HuH-7.5 (cell line): ENCODE results near the gene UBXN2A.
"Not testable (repeated sequence)": the region's sequence is repeated elsewhere in the genome, so short reads cannot be mapped to it uniquely, and the experiment has no call there.

Experiments used
- DNase-seq: peaks from one replicate; pipeline ENCODE4 v3.0.0; 2011; ENCODE audit warnings: low spot score

Gene UBXN2A

DNA sequence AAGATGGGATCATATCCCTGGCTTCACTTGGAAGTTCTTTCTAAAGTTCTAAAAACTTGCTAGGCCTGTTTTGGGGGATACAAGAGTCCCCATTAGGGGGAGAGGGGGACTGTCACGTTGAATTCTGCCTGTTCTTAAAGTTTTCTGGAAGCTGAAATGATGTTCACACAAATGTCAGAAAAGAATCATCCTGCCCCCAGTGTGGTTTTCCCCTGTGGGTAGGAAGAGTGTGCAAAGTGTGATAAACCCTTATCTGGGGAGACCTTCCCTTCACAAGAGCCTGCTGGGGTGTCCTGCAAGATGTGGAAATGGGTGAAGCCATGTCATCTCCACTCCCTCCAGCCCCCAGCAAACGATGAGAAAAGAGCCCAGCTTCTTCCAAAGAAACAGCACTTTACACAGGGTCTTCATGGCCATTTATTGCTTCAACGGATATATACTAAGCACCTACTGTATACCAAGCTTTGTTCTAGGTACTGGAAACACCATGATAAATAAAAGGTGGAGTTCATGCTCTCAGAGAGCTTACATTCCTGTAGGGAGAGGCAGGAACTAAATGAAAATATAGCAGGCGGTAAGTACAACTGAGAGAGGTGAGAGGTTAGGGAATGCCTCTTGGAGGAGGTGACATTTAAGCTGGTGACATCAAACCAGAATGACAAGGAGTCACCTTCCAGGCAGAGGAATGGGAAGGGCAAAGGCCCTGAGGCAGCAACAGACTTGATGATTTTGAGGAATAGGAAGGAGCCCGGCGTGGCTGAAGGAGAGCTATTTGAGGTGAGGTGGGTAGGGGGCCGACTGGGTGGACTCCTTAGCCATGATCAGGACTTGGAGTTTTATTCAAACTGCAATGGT lies 71.2 kb downstream of the UBXN2A start:
- no peak for DNase-seq

DNA sequence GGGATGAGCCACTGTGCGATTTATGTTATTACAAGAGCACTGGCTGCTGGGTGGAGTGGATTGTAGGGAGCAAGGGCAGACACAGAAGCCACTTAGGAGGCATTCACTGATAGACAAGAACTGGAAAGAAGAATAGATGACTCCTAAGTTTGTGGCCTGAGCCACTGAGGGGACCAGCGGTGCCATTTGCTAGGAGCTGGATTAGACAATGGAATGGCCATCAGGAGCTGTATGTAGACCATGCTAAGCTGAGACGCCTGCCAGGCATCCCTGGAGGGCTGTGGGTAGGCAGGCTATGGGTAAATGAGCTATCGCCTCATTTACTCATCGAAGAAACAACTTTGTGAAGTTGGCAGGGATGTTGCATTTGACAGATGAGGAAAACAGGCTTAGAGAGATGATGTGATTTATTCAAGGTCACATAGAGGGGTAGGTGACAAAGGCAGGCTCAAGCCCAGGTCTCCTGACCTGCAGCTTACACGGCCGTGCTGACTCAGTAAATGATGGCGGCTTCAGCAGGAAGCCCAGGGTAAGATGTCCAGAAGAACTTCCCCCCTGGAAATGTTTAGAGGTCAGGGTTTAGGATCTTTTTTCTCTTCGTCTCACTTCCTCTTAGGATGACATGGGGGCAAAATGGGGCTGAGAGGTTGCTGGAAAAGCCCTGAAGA lies 72.4 kb downstream of the UBXN2A start:
- no peak for DNase-seq

DNA sequence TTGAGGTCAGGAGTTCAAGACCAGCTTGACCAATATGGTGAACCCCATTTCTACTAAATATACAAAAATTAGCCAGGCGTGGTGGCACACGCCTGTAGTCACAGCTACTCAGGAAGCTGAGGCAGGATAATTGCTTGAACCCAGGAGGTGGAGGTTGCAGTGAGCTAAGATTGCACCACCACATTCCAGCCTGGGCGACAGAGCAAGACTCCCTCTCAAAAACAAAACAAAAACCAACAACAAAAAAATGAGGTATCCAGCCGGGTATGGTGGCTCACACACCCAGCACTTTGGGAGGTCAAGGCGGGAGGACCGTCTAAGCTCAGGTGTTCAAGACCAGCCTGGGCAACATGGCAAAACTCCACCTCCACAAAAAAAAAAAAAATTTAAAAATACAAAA lies 74.6 kb downstream of the UBXN2A start:
- not testable (repeated sequence) for DNase-seq

DNA sequence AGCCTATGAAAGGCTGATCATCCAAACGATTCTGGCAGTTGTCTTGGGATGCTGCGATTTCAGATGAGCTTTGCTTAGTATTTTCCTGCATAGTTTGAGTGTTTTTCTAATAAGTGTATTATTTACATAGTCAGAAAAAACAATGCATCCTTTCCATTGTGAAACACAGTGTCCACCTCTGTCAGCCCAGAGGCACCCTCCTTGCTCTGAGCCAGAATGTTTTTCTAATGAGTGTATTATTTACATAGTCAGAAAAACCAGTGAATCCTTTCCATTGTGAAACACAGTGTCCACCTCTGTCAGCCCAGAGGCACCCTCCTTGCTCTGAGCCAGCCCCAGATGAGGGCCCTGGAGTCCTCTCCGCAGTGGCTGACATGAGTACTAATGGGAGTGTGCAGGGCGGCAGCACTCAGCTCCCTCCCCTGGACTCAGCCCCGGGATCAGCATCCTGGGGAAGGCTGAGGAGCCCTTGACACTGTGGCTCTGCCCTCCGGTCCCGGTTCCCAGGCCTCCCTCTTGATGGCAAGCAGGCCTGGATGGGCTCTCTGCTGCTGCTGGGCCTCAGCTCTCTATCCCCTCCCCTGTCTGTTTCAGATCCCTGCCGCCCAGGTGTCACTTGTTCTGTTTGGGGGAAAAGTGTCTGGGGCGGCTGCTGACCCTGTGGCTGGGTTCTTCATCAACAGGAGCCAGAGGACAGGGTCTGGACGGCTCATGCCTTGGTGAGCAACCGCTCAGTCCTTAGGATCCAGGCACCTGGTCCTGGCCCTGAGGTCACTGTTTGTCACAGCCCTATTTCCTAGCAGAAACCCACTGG lies 75.5 kb downstream of the UBXN2A start:
- peak; percentile 72 for DNase-seq

DNA sequence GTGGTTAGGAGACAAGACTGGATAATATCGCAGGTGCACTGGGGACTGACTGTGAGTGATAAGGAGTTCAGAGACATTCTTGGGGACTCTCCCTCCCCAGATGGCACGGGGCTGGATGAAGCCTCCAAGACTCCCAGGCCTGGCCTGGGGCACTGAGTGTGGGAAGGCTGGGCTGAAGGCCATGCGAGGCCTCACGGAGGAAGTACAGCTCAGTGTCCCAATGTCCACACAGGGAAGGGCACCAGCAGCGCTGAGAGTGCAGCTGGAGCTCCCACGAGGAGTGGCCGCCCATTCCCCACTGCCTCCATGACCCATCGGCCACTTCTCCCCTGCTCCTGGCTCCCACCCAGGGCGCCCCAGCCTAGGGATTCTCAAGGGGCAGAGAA lies 76.1 kb downstream of the UBXN2A start:
- no peak for DNase-seq

DNA sequence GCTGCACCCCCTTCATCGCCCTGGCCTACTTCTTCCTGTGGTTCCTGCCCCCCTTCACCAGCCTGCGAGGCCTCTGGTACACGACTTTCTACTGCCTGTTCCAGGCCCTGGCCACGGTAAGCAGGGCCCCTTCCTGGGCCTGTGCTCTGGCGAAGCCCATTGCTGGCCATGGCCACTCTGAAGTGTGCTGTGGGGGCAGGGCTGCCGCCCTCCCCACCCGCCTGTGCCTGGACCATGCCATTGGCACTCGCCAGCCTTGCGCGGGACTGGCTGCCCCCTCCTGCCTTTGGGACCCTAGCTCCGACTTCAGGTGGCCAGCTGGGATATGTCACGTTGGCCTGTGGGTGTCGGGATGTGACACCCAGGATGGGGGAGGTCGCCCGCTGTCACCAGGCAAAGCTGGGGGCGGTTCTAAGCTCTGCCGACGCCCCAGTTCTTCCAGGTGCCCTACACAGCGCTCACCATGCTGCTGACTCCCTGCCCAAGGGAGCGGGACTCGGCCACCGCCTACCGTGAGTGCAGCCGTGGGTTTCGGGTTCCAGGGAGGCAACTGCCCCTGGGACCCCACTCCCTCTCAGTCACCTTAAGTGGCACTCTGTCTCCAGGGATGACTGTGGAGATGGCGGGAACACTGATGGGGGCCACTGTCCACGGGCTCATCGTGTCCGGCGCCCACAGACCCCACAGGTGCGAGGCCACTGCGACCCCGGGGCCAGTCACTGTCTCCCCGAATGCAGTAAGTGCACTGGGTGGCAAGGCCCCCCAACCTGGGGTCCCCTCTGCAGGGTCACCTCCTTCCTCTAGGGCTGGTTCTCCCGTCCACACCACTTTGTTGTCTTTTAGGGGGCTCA lies 76.8 kb downstream of the UBXN2A start:
- DNase-seq = no peak

DNA sequence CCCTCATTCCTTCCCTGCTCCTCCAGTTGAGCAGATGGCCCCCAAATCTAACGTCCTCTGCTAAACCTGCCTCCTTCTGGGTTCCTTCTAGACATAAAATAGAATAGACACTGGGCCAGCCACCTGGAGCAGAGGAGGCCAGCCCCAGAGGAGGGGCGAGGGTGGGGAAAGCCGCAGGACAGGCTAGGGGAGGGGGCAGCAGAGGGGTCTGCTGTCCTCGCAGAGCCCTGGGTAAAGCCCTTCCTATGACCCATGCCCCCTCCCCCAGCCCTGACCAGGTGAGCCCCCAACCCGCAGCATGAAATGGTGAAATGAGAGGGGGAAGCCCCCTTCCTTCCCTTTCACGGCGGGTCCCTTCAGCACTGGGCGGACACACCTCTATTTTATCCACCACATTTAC lies 77.4 kb downstream of the UBXN2A start:
- no peak for DNase-seq

DNA sequence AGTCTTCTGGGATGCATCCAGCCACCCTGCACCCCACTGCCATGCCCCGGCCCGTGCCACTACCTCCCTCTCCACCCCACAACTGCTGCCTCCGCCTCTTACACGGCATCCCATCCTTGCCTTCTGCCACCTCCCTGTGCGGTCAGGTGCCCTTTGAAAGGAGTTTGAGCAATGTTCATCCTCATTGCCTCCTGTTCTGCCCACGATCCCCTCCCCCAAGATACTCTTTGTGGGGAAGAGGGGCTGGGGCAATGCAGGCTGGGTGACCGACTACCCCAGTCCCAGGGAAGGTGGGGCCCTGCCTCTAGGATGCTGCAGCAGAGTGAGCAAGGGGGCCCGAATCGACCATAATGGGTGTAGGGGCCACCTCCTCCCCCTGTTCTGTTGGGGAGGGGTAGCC lies 78.0 kb downstream of the UBXN2A start:
- no peak for DNase-seq

DNA sequence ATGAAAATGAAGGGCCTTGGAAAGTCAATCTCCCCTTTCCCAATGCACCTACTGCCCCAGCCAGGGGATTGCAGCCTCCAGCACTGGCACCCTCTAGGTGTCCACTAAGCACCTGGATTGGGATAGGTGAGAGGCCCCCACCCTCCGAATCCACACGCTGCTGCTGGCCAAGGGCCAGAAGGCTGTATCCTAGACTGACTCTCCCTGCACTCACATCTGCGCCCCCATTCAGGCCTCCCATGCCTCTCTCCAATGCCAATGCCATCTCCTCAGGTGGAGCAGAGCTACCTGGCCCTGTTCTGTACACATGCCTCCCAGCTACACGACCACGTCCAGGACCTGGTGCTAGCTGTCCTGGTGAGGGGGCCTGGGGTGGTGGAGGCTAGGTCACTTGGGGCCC lies 79.5 kb downstream of the UBXN2A start:
- no peak for DNase-seq

DNA sequence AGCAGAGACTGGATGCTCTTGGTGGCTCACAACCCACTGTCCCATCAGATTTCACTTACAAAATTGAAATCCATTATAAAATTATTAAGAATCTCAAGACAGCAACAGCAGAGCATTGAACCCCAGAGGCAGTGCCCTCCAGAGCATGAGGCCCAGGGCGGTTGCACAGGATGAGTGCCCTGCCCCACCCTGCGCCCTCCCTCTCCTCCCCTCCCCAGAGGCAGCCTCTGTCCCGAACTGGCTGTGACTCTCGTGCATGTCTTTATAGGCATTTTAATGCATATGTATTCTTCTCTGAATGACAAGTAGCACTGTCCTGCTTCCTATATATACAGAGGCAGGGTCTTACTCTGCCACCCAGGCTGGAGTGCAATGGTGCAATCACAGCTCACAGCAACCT lies 80.0 kb downstream of the UBXN2A start:
- no peak for DNase-seq

DNA sequence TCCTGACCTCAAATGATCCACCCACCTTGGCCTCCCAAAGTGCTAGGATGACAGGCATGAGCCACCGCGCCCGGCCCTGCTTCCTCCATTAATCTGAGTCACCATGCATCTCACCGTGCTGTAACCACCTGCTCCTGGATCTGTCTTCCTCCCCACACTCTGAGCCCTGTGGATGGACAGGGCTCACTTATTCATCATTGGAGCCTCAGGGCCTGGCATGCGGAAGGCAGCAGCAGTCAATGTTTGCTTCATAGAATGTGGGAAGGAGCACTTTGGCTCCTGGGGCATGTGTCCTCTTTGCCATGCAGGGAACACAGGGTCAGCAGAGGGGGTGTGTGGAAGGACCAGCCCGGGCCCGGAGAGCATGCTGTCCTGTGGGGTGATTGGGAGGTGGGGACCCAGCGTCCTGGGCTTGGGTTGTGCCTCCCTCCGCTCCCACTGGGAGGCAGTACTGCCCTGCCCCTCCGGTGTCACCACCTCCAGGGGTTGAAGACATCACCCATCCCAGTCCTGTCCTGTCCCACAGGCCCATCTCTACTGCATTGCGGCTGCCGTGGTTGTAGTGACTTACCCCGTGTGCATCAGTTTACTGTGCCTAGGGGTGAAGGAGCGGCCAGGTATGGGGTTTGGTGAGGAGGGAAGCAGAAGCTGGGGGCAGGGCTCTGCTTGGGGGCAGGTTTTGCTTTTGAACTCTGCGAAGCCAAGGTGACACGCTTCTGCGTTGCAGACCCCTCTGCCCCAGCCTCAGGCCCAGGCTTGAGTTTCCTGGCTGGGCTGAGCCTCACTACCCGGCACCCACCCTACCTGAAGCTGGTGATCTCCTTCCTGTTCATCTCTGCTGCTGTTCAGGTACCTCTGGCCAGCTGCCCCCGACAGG lies 81.1 kb downstream of the UBXN2A start:
- peak; percentile 63 for DNase-seq

DNA sequence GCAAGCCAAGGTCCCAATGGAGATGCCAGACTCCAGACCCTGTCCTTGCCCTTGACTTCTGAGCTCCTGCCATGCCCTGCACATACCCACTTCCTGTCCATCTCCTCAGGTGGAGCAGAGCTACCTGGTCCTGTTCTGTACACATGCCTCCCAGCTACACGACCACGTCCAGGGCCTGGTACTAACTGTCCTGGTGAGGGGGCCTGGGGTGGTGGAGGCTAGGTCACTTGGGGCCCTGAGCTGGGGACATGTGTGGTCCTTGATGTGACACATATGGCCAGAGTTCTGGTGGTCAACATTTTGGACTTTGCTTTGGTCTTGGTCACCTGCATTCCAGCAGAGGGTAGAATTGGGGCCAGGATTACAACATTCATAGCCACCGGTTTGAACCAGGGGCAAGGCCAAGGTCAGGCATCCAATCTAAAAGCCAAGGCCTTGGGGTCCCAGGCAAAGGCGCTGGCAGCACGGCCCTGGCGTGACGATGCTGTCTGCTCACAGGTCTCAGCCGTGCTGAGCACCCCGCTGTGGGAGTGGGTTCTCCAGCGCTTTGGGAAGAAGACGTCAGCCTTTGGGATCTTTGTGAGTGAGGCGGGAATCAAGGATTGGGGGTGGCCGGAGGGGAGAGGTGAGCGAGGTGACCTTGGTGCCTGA lies 82.2 kb downstream of the UBXN2A start:
- no peak for DNase-seq

DNA sequence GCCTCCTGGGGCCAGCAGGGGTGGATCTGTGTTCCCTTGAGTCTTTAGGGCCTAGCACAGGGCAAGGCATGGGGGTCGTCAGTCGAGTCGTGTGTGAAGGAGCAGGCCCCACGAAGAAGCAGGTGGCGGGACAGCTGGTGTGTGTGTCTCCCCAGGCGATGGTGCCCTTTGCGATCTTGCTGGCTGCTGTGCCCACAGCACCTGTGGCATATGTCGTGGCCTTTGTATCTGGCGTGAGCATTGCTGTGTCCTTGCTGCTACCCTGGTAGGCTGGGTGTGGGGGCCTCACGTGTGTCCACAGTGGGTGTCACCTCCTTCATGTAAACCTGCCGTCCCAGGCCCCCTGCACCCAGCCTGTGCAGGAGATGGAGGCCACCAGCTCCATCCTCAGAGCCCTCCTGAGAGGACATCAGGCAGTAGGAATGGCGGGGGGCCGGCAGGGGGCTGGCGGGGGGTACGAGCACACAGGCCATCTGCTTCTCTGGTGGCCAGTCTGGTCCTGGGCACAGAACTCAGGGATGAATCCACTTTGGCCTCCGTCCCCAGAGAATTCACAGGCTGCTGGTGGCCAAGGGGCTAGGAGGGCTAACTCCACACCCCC lies 82.8 kb downstream of the UBXN2A start:
- no peak for DNase-seq

DNA sequence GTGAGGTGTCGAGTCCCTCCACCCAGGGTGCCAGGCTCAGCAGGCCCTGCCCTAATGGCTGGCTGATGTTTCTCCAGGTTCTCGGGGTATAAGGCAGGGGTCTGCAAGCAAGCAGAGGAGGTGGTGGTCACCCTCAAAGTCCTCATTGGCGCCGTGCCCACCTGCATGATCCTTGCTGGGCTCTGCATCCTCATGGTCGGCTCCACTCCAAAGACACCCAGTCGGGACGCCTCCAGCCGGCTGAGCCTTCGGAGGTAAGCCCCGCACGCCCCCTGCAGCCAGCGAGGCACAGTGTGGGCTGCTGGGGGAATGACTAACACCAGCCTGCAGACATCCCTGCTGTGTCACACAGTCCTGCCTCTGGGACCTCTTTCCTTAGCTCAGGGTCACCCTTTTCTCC lies 83.8 kb downstream of the UBXN2A start:
- no peak for DNase-seq

DNA sequence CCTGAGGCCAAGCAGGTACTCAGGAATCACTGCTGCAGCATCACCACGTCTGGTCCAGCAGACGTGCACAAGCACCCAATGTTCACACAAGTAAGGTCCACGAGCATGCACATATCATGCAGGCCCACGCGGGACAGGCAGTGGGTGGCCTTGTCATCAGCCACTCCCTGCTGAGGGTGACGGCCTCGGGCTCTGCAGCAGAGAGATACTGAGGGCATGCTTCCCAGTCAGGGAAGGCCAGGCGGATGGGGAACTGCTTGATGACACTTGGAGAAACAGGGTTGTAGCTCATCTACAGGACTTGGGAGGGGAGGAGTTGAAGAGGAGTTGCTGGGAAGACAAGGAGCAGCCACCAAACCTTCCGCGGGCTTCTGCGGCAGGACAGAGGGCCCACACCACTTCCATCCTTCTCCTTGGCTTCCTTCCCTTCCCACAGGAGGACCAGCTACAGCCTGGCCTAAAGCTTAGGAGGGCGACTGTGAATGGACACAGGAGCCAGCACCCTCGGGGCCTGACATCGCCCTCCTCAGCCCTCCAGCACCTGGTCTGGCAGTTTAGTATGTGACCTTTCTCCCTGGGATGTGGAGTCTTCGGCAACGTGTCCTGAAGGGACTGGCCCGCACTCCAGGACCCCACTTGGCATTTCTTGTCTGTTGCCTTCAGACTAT lies 84.9 kb downstream of the UBXN2A start:
- no peak for DNase-seq

DNA sequence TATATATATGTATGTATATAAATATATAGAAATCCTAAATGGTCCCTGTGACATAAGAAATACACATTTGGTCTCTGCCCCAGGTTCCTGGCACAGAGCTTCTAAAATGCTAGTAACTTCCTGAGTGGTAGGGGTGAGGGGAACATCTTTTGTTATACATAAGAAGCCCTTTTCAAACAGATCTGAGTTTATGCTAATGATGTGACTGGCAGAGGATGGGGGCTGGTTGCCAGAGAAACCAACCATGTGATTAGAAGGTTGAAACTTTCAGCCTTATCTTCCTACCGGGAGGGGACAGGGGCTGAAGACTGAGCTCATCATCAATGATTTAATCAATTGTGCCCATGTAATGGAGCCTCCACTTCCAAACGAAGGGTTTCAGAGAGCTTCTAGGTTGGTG lies 86.0 kb downstream of the UBXN2A start:
- DNase-seq = no peak

DNA sequence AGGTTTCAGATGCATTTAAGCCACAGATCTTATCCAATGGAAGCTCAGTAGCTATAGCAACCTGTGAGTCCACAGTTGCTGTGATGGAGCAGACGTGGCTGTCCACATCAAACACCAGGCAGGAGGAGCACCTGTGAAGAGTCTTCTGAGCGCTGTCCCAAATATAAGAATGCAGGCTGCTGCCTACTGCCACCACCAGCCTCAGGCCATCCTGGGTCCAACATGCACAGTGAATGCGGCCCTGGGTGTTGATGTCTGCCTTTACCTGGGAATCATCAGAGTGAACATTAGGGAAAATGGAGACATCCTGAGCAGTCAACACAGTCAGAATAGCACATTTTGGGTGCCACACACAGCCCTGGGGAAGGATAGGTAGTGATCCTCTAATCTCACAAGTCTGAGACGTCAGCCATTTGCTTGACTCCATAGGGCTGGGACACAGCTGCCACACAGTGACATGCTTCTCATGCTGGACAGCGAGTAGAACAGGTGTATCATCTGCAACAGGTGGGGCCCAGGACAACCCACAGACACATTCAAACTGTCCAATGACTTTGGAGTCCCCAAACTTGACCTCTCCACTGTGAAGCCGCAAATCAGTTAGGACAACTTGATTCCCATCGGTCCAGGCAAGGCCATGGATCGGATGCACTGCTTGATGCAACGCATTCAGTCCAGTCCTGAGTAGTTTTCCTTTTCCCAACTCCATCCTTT lies 98.7 kb downstream of the UBXN2A start:
- DNase-seq = no peak

DNA sequence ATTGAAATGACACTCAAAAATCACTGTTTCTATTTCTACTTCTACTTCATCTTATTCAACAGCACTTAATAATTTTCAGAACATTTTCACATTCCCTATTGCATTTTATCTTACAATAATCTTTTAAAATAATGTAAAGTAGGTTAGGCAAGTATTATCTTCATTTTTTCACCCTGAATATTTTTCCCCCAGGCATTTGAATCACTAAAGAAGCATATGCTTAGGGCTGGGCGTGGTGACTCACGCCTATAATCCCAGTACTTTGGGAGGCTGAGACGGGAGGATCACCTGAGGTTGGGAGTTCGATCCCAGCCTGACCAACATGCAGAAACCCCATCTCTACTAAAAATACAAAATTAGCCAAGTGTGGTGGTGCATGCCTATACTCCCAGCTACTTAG lies 100.2 kb downstream of the UBXN2A start:
- no peak for DNase-seq

DNA sequence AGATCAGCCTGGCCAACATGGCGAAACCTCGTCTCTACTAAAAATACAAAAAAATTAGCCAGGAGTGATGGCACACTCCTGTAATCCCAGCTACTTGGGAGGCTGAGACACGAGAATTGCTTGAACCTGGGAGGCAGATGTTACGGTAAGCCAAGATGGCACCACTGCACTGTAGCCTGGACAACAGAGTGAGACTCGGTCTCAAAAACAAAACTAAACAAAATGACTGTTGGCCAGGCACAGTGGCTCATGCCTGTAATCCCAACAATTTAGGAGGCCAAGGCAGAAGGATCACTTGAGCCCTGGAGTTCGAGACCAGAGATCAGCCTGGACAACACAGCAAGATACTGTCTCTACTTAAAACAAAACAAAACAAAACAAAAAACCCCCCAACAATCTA lies 102.9 kb downstream of the UBXN2A start:
- not testable (repeated sequence) for DNase-seq
